ENCODE measurements around the gene BCKDK. TPM values are rescaled to one million over a fixed set of nuclear protein-coding genes. Genes with fewer than 3 reads are reported as not detected.
A peak's percentile ranks its signal among the peaks of the same experiment; 100 is the strongest.

BCKDK gene
- total RNA-seq, 1 experiment from 2014 or later = 58.3 TPM

DNA sequence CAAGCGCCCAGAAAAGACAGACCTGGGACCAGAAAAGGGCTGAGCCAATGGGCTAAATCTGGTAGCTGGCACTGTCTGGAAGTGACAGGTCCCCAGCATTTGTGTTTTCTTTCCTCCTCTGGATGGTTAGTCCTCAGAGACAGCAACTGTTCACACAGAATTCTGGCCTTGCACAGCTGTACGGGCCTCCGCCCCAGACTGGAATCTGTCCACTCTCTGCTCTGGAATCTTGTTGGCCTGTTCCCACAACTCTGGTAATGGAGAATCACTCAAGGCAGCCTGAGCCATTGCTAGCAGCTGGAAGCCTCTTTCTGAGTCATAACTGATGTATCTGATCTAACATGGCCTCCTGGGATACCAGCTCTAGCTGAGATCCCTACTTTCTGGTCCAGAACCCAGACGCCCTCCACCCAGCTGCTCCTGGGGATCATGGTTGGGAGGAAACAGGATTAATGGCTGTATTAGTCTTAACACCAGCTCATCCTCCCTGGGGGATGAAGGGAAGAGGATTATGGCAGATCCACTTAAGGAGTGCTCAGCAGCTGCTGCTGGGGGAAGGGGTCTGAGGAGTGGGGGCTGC, 43.2 kb upstream of the BCKDK start:
- H3K27ac Mint-ChIP-seq = peak overlapping the region; percentile 20; the same call in 1 of the 2 replicates
- H3K4me1 Mint-ChIP-seq = no peaks in the 10 kb centered on the region
- ChIA-PET CTCF (interaction anchor here (1.8 kb wide), 1 partner anchor 80 kb away, joined by 6 read pairs; the partner anchor contains the start of gene HSD3B7), POLR2A (no interaction called here)
- peaks cover 23% of the 10 kb centered on the region for H3K36me3 Mint-ChIP-seq
- no peaks in the 10 kb centered on the region for H3K27me3 Mint-ChIP-seq (ENCODE audit: low read depth)
- no peak overlapping the region for H3K4me3 Mint-ChIP-seq
- DNase-seq (ENCODE audit: low spot score) = no peak
- TF ChIP-seq ZMAT4 (CRISPR knock-in tag; IDR thresholded peaks at IDR 0.05) (no peak), CBFB (CRISPR knock-in tag; IDR thresholded peaks at IDR 0.05; ENCODE audit: low read depth) (no peak), ZNF416 (CRISPR knock-in tag; IDR thresholded peaks at IDR 0.05) (no peak), NFYB (CRISPR knock-in tag; conservative IDR thresholded peaks at IDR 0.05; ENCODE audit: low read depth) (no peak), ATF3 (CRISPR knock-in tag; conservative IDR thresholded peaks at IDR 0.05) (no peak), FOXJ3 (CRISPR knock-in tag; IDR thresholded peaks at IDR 0.05; ENCODE audit: borderline replicate concordance) (no peak), TEAD1 (CRISPR knock-in tag; IDR thresholded peaks at IDR 0.05) (no peak)
- no peak for ATAC-seq
- H3K9me3 Mint-ChIP-seq = no peaks in the 10 kb centered on the region

DNA sequence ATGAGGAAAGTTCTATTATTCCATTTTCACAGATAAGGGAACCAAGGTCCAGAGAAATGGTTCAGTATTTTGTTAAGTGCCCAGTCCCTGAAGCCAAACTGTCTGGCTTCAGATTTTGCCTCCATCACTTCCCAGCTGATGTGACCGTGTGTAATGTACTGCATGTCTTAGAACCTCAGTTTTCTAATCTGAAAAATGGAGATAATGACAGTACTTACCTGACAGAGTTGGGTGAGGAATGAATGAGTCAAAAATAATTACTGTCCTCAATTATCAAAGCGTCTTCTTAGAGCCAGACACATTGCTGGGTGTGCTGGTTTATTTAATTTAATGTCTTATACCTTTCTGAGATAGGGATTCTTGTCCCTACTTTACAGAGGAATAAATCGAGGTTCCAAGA, 40.8 kb upstream of the BCKDK start:
- TF ChIP-seq, protein P1, sequence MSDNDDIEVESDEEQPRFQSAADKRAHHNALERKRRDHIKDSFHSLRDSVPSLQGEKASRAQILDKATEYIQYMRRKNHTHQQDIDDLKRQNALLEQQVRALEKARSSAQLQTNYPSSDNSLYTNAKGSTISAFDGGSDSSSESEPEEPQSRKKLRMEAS (CRISPR knock-in tag; IDR thresholded peaks at IDR 0.05) = no peak
- TF ChIP-seq ETV6 (CRISPR knock-in tag; IDR thresholded peaks at IDR 0.05) = no peak
- no peak for TF ChIP-seq IRF2 (CRISPR knock-in tag; IDR thresholded peaks at IDR 0.05; ENCODE audit: borderline replicate concordance, low read depth)
- no peak for TF ChIP-seq NR1H2 (CRISPR knock-in tag; IDR thresholded peaks at IDR 0.05)
- TF ChIP-seq RELA (CRISPR knock-in tag; IDR thresholded peaks at IDR 0.05; ENCODE audit: borderline replicate concordance) = no peak
- no peak for TF ChIP-seq MXD4 (CRISPR knock-in tag; IDR thresholded peaks at IDR 0.05; ENCODE audit: borderline replicate concordance)
- no peak for TF ChIP-seq CREM (CRISPR knock-in tag; IDR thresholded peaks at IDR 0.05)
- TF ChIP-seq OVOL2 (CRISPR knock-in tag; IDR thresholded peaks at IDR 0.05; ENCODE audit: borderline replicate concordance) = no peak
- TF ChIP-seq ZNF532 (CRISPR knock-in tag; IDR thresholded peaks at IDR 0.05; ENCODE audit: borderline replicate concordance) = no peak
- no peak for TF ChIP-seq ZNF512 (CRISPR knock-in tag; IDR thresholded peaks at IDR 0.05; ENCODE audit: borderline replicate concordance)
- no peak for TF ChIP-seq ERG (CRISPR knock-in tag; IDR thresholded peaks at IDR 0.05)
- TF ChIP-seq RORB (CRISPR knock-in tag; IDR thresholded peaks at IDR 0.05) = no peak
- no peak for TF ChIP-seq JUN (CRISPR knock-in tag; IDR thresholded peaks at IDR 0.05)
- no peak for TF ChIP-seq ZNF232 (CRISPR knock-in tag; IDR thresholded peaks at IDR 0.05)
- TF ChIP-seq, protein P2, sequence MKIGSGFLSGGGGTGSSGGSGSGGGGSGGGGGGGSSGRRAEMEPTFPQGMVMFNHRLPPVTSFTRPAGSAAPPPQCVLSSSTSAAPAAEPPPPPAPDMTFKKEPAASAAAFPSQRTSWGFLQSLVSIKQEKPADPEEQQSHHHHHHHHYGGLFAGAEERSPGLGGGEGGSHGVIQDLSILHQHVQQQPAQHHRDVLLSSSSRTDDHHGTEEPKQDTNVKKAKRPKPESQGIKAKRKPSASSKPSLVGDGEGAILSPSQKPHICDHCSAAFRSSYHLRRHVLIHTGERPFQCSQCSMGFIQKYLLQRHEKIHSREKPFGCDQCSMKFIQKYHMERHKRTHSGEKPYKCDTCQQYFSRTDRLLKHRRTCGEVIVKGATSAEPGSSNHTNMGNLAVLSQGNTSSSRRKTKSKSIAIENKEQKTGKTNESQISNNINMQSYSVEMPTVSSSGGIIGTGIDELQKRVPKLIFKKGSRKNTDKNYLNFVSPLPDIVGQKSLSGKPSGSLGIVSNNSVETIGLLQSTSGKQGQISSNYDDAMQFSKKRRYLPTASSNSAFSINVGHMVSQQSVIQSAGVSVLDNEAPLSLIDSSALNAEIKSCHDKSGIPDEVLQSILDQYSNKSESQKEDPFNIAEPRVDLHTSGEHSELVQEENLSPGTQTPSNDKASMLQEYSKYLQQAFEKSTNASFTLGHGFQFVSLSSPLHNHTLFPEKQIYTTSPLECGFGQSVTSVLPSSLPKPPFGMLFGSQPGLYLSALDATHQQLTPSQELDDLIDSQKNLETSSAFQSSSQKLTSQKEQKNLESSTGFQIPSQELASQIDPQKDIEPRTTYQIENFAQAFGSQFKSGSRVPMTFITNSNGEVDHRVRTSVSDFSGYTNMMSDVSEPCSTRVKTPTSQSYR (CRISPR knock-in tag; IDR thresholded peaks at IDR 0.05) = no peak
- TF ChIP-seq SOX15 (CRISPR knock-in tag; IDR thresholded peaks at IDR 0.05) = no peak
- TF ChIP-seq ATF2 (CRISPR knock-in tag; IDR thresholded peaks at IDR 0.05; ENCODE audit: borderline replicate concordance, low read depth) = no peak
- no peaks in the 10 kb centered on the region for H3K9me3 Mint-ChIP-seq
- POLR2A ChIA-PET = no interaction called here
- no peak overlapping the region for H3K27ac Mint-ChIP-seq
- peaks cover 17% of the 10 kb centered on the region for H3K36me3 Mint-ChIP-seq
- DNase-seq (ENCODE audit: low spot score) = no peak
- no peak for ATAC-seq
- peaks cover 8% of the 10 kb centered on the region for H3K4me1 Mint-ChIP-seq
- CTCF ChIA-PET = interaction anchor here (2.2 to 2.4 kb wide), 2 partner anchors 25 to 82 kb away, joined by 6 to 10 read pairs; partner anchors contain the start of gene HSD3B7
- no peaks in the 10 kb centered on the region for H3K27me3 Mint-ChIP-seq (ENCODE audit: low read depth)
- H3K4me3 Mint-ChIP-seq = no peak overlapping the region

Measured in WTC11 (cell line).